Superior temporal gyrus (tissue), 1 donor: ENCODE measurements around the gene U2AF1L4.
"Not testable (repeated sequence)": the region's sequence is repeated elsewhere in the genome, so short reads cannot be mapped to it uniquely, and the experiment has no call there.

Experiments
- DNase-seq: peaks from one replicate; pipeline ENCODE4 v3.0.0-alpha.2; 2016; ENCODE audit errors: extremely low spot score

The U2AF1L4 gene

GRCh38 chr19:35780717-35781116 lies 35.5 kb upstream of the U2AF1L4 start:
- DNase-seq, result no peak

- DNase-seq, result no peak
These were observed 34.8 kb upstream of the U2AF1L4 start for GRCh38 chr19:35780058-35780457.

- DNase-seq, result no peak
These were observed 33.8 kb upstream of the U2AF1L4 start for GRCh38 chr19:35779033-35779432.

- no peak for DNase-seq
These were observed 32.7 kb upstream of the U2AF1L4 start for GRCh38 chr19:35777961-35778360.

- peak; percentile 60 for DNase-seq
These were observed 32.0 kb upstream of the U2AF1L4 start for GRCh38 chr19:35777086-35777841.

- peak; percentile 35 for DNase-seq
These were observed 31.0 kb upstream of the U2AF1L4 start for GRCh38 chr19:35776102-35776788.

- peak; percentile 99 for DNase-seq
These were observed 30.3 kb upstream of the U2AF1L4 start, which contains the start of gene ARHGAP33 for GRCh38 chr19:35775298-35776101. Gene ARHGAP33, plus strand, starts transcription at chr19:35775564. Its CDS starts 95 bp downstream, at chr19:35775659.

- DNase-seq, result no peak
These were observed 29.8 kb upstream of the U2AF1L4 start for GRCh38 chr19:35775046-35775297.

- DNase-seq, result no peak
These were observed 29.2 kb upstream of the U2AF1L4 start for GRCh38 chr19:35774274-35775045.

GRCh38 chr19:35773020-35773806 lies 28.0 kb upstream of the U2AF1L4 start:
- no peak for DNase-seq

- DNase-seq, result not testable (repeated sequence)
These were observed 27.1 kb upstream of the U2AF1L4 start for GRCh38 chr19:35772362-35772761.

GRCh38 chr19:35768082-35768421 lies 22.8 kb upstream of the U2AF1L4 start:
- DNase-seq, result no peak

- DNase-seq, result no peak
These were observed 22.3 kb upstream of the U2AF1L4 start for GRCh38 chr19:35767288-35768081.

GRCh38 chr19:35766571-35767104 lies 21.4 kb upstream of the U2AF1L4 start:
- DNase-seq, result no peak

GRCh38 chr19:35764432-35765315 lies 19.5 kb upstream of the U2AF1L4 start:
- DNase-seq, result no peak

GRCh38 chr19:35760711-35761349 lies 15.6 kb upstream of the U2AF1L4 start:
- DNase-seq, result no peak

- no peak for DNase-seq
These were observed 14.5 kb upstream of the U2AF1L4 start for GRCh38 chr19:35759697-35760096.
